ENCODE measurements around the gene DDX56.

DDX56 gene

DNA sequence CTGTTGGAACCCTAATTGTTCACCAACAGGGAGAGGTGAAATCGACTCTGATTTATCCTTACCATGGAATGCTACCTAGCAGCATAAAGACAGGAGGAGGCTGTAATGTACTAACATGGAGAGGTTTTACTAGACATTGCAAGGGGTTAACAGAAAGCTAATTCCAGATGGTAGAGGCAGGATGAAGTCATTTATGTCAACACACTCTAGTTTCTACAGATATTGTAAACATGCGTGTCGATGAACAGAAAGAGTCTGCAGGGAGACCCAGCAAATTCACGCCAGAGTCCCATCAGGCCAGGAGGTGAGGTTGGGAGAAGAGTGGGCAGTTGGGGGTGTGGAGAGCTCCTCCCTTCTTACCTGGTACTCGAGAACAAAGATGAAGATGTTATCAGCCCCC, 39.6 kb downstream of the DDX56 start:
- peak; percentile 60 for DNase-seq

DNA sequence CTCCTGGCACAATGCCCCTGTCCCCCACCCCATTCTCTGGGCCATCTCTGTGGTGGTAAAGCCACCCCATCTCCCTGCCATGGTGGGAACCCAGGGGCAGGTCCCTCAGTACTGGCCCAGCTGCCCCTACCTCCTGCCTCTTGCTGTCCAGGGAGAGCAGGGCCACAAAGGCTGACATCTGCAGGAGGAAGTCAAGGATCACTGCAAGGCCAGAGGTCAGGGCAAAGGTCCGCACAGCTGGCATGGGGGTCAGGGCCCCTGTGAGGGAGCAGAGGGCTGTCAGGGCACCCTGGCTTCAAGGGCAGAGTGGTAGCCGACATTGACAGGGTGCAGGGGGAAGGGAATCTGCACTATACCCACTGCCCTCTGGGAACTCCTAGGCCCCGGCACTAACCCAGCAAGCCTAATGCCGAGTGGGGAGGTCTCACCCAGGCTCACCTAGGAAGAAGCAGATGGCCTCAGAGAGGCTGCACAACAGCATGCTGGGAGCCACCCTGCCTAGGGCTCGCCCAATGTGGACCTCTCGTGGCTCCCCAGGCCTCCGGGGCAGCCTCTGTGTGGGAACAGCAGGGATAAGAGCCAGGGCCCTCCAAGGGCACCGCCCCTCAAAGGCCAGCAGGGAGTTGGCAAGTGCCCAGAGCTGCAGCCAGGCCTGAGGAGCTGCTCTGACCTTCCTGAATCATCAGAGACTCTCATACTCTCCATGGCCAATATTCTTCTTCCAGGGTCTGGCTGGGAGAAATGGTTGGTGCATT, 40.2 kb downstream of the DDX56 start:
- DNase-seq, result no peak

DNA sequence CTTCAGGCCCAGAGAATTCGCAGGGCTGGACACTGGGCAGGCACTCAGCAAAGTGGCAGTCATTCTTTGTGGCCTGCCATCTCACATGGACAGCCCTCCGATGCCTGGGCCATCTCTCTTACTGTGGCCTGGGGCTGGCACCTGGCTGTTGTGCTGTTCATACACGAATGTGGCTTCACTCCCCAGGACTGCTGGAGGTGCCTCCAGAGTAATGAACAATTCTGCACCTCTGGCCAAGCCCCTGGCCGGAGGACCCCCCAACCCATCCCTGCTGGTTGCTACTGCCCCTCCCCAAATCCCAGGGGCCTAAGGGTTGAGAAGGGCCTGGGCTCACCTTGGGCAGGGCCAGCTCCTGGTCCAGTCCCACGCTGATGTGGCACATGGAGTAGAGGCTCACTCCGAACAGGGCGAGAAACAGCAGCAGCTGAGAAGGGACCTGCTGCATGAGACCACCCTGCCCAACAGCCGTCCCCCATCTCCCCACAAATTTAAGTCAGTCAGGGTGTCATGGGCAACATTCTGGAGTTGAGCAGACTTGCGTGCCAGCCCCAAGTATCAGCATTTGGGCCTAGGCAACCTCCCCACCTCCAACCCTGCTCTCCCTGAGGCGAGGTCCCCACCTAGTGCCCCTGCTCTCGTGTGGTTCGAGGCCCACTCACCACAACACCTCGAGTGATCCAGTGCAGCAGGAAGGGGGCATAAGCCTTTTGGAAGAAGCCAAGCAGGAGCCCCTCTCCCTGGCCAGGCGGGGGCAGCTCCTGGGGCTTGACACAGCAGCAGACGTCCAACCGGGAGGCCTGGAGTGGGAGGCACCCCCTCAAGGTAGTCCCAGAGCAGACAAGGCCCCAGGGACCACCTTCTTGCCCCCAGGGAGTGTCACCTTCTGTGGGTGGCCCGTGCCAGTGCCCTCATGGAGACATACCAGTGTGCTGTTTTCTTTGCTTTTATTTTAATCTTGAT, 42.0 kb downstream of the DDX56 start:
- DNase-seq, result no peak

DNA sequence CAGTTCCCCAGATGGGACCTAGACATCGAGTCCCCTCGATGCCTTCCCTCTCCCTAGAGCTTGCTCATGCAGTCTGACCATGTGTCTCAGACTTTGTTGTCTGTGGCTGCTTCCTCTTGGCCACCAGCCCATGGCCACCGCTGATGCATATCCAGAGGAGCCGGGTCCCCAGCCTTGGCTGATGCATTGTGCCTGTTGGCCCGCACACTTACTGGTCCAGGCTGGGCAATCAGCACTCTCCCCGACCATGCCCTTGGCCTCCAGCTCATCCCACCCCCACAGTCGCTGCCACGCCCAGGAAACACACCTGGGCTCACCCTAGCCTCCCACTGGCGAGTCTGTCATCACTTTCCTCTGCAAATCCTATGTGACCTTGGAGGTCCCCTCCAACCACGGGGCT, 42.7 kb downstream of the DDX56 start:
- no peak for DNase-seq

DNA sequence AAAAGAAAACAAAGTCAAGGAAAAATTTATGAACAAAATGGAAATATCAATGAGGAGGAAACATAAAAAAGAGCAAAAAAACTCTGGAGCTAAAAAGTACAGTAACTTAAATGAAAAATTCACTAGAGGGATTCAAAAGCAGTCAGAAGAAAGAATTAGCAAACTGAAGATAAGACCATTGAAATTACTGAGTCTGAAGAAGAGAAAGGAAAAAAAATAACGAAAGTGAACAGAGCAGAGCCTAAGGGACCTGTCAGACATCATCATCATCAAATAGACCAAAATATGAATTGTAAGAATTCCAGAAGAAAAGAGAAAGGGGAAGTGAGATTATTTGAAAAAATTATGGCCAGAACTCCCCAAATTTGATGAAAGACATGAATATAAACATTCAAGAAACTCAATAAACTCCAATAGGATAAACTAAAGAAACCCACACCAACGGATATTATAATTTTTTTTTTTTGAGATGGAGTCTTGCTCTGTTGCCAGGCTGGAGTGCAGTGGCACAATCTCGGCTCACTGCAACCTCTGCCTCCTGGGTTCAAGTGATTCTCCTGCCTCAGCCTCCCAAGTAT, 48.8 kb downstream of the DDX56 start:
- no peak for DNase-seq

DNA sequence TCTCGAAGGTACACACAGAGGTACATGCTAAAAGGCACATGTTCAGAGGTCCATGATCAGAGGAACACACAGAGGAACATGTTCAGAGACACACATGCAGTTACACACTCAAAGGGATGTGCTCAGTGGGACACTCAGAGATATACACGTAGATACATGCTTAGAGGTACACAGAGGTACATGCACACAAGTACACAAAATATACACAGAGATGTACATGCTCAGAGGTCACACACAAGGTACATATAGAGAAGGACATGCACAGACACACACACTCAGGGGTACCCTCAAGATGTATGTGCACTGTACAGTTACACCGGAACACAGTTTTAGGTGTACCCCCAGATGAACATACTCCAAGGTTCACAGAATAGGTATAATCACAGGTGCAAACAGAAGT, 51.4 kb downstream of the DDX56 start:
- DNase-seq, result no peak

DNA sequence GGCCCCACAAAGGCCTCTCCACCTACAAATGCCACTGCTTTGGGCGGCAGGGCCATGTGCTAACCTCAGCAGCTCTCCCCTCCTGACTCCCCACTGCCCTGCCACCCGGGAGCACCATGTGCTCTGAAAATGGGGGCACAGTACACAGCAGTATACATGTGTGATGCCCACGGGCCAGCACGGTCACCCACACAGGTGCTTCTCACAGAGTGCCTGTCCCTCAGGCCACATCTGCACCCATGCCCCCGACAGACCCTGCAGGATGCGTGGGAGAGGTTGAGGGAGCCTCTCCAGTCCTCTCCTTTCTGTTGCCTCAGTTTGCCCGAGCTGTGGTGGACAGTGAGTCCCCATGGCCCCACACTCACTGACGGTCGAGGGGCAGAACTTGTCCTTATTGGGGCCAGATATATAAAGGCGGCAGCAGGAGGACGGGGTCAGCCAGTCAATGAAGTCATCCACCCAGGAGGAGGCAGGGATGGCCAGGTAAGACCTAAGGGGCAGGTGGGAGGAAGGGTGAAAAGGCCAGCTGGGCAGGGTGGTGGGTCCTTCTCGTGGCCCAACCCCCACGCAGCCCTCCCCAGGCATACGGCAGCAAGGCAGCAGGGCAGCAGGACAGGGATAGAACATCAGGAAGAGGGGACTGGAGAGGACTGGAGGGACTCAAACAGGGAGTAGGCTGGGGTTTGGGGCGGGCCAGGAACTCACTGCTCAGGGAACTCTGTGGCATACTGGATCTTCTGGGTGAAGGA, 52.2 kb downstream of the DDX56 start:
- no peak for DNase-seq

DNA sequence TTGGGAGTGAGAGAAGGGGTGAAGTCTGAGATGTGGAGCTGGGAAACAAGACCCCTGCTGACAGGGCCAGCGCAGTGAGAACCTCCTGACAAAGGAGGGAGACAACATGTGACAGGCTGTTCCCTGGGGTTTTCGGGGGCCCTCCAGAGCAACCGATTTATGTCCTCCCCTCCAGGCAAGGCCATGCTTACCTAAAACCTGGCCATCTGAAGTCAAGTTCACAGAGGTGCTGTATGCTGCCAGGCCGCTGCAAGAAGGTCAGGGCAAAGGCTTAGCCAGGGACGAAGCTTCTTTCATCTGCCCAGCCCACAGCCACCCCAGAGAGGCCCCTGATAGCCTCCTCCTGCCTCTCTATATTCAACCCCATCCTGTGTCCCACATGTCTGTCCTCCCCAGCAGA, 53.1 kb downstream of the DDX56 start:
- no peak for DNase-seq

DNA sequence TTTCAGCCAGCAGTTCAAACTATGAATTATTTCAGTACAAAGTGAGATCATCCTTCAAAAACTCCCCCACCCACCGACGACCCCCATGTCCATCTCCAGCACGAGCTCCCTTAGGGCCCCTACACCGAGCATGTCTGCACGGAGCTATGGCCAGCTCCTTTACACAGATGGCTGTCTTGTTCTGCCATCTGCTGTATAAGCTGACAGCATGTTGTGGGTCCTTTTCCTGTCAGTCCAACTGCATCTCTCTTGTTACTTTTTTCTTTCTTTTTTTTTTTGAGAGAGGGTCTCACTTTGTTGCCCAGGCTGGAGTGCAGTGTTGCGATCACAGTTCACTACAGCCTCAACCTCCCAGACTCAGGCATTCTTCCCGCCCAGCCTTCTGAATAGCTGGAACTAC, 54.2 kb downstream of the DDX56 start:
- peak; percentile 40 for DNase-seq

DNA sequence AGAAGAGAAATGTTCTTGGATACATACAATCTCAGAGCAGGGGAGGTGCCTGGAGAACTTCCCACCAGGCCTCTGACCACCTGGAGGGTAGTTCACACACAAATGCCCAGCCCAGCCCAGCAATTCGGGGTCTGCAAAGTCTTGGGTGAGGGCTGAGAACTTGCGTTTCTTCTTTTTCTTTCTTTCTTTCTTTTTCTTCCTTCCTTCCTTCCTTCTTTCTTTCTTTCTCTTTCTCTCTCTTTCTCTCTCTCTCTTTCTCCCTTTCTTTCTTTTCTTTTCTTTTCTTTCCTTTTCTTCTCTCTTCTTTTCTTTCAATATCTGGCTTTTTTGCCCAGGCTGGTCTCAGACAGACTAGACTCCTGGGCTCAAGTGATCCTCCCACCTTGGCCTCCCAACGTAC, 54.9 kb downstream of the DDX56 start:
- no peak for DNase-seq

DNA sequence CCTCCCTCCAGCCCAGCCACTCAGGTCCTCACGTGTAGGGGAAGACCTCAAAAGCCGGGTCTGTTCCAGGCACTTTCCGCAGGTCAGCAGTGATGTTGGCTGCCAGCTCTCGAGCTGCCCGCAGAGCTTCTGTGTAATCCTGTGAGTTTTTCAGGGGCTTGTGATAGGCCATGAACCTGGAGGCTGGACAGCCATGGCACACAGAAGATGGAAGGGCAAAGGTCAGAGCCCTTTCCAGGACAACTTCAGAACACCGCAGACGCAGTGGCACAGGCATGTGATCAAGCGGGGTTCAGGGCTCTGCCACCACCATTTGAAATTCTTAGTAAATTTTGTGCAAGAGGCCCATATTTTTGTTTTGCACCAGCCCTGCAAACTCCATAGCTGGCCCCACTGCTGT, 56.5 kb downstream of the DDX56 start:
- DNase-seq, result no peak

All from NCI-H2171 treated with DMSO at 0.1 percent for 48 hours (cell line).